ENCODE data around the gene ITGA7. TPM values are rescaled to one million over a fixed set of nuclear protein-coding genes. Genes with fewer than 3 reads are reported as not detected.
A peak's percentile ranks its signal among the peaks of the same experiment; 100 is the strongest.

Gene ITGA7
- total and polyA plus RNA-seq, 9 donors = 4.9 to 69.6 (median 25.9) TPM

- H3K27me3 ChIP-seq = no peaks in the 10 kb centered on the region
- TF ChIP-seq EP300 (IDR thresholded peaks at IDR 0.05) (no peak), POLR2A (IDR thresholded peaks at IDR 0.05) (no peak), CTCF (IDR thresholded peaks at IDR 0.05) (no peak)
- H3K4me1 ChIP-seq (ENCODE audit: insufficient read depth) = peaks cover 12% of the 10 kb centered on the region
- no peak for DNase-seq
- H3K27ac ChIP-seq = peak overlapping the region; percentile 88
- H3K36me3 ChIP-seq = no peaks in the 10 kb centered on the region
- intact Hi-C loops (cut with DNase I) = no loop called here
- 3 to 6% (median 5%) methylated on average over 13 of the region's 13 CpGs for WGBS, 3 donors
- H3K4me3 ChIP-seq = peak overlapping the region; percentile 52
- H3K9me3 ChIP-seq = no peaks in the 10 kb centered on the region
Measured at GRCh38 chr12:55716582-55716957, 8.9 kb upstream of the ITGA7 start.

GRCh38 chr12:55715833-55716581 lies 8.3 kb upstream of the ITGA7 start, which contains the start of gene BLOC1S1:
BLOC1S1 (plus strand) TSS chr12:55716046; CDS start chr12:55716052, 6 bp downstream.
- DNase-seq = peak; percentile 93 to 97 (median 95)
- H3K27me3 ChIP-seq = no peaks in the 10 kb centered on the region
- peaks cover 12% of the 10 kb centered on the region for H3K4me1 ChIP-seq (ENCODE audit: insufficient read depth)
- H3K4me3 ChIP-seq = peak within 1 kb of the TSS; percentile 52
- 0 to 1% (median 1%) methylated on average over 34 to 42 of the region's 42 CpGs for WGBS, 3 donors
- H3K36me3 ChIP-seq = no peaks in the 10 kb centered on the region
- TF ChIP-seq POLR2A (IDR thresholded peaks at IDR 0.05) (peak; percentile 49), EP300 (IDR thresholded peaks at IDR 0.05) (peak; percentile 37), CTCF (IDR thresholded peaks at IDR 0.05) (peak in 1 of 3 donors; percentile 24)
- intact Hi-C loops (cut with DNase I) = no loop called here
- H3K27ac ChIP-seq = peak within 1 kb of the TSS; percentile 88
- H3K9me3 ChIP-seq = no peaks in the 10 kb centered on the region

GRCh38 chr12:55715169-55715764 lies 7.6 kb upstream of the ITGA7 start:
- peak overlapping the region; percentile 52 for H3K4me3 ChIP-seq
- H3K9me3 ChIP-seq = no peaks in the 10 kb centered on the region
- intact Hi-C loops (cut with DNase I) = no loop called here
- DNase-seq = no peak
- 50 to 53% (median 51%) methylated on average over 7 of the region's 7 CpGs for WGBS, 3 donors
- no peaks in the 10 kb centered on the region for H3K36me3 ChIP-seq
- TF ChIP-seq EP300 (IDR thresholded peaks at IDR 0.05) = no peak
- no peak for TF ChIP-seq POLR2A (IDR thresholded peaks at IDR 0.05)
- no peak for TF ChIP-seq CTCF (IDR thresholded peaks at IDR 0.05)
- peak overlapping the region; percentile 88 for H3K27ac ChIP-seq
- no peaks in the 10 kb centered on the region for H3K27me3 ChIP-seq
- H3K4me1 ChIP-seq (ENCODE audit: insufficient read depth) = peaks cover 12% of the 10 kb centered on the region

- Histone ChIP-seq H3K27ac (no peak overlapping the region), H3K9me3 (no peaks in the 10 kb centered on the region), H3K4me3 (no peak overlapping the region), H3K36me3 (no peaks in the 10 kb centered on the region), H3K4me1 (ENCODE audit: insufficient read depth) (peaks cover 10% of the 10 kb centered on the region), H3K27me3 (no peaks in the 10 kb centered on the region)
- 54 to 70% (median 63%) methylated on average over 2 of the region's 2 CpGs for WGBS, 3 donors
- DNase-seq = no peak
- intact Hi-C loops (cut with DNase I) = no loop called here
- TF ChIP-seq CTCF (IDR thresholded peaks at IDR 0.05) (no peak), EP300 (IDR thresholded peaks at IDR 0.05) (no peak), POLR2A (IDR thresholded peaks at IDR 0.05) (no peak)
Measured at GRCh38 chr12:55713721-55714120, 6.0 kb upstream of the ITGA7 start.

Data from ovary (tissue), 9 donors.